BLaER1 (cell line): Measurements from ENCODE around the gene TASOR2.
A peak's percentile ranks its signal among the peaks of the same experiment; 100 is the strongest.

ENCODE experiments used
- H3K27ac ChIP-seq: shearing (Covaris generic); formaldehyde crosslinking; 2 replicates; pipeline ENCODE4 v1.8.1; 2022
- H3K27me3 ChIP-seq: shearing (Covaris generic); formaldehyde crosslinking; 2 replicates; pipeline ENCODE4 v1.8.1; 2022
- H3K36me3 ChIP-seq: shearing (Covaris generic); formaldehyde crosslinking; 2 replicates; pipeline ENCODE4 v1.8.1; 2022
- H3K4me1 ChIP-seq: shearing (Covaris generic); formaldehyde crosslinking; 2 replicates; pipeline ENCODE4 v1.8.1; 2022
- H3K4me2 ChIP-seq: shearing (Covaris generic); formaldehyde crosslinking; 2 replicates; pipeline ENCODE4 v1.8.1; 2022
- H3K4me3 ChIP-seq: shearing (Covaris generic); formaldehyde crosslinking; 2 replicates; pipeline ENCODE4 v1.8.1; 2022
- H3K9ac ChIP-seq: shearing (Covaris generic); formaldehyde crosslinking; 2 replicates; pipeline ENCODE4 v1.8.1; 2022
- H3K9me3 ChIP-seq: shearing (Covaris generic); formaldehyde crosslinking; 2 replicates; pipeline ENCODE4 v1.8.1; 2022
- H4K20me1 ChIP-seq: shearing (Covaris generic); formaldehyde crosslinking; 2 replicates; pipeline ENCODE4 v1.8.1; 2022
- Cebpa-rat ChIP-seq: shearing (Covaris generic); IDR thresholded peaks from 2 replicates; pipeline ENCODE4 v1.8.1; 2022

TASOR2 gene

DNA sequence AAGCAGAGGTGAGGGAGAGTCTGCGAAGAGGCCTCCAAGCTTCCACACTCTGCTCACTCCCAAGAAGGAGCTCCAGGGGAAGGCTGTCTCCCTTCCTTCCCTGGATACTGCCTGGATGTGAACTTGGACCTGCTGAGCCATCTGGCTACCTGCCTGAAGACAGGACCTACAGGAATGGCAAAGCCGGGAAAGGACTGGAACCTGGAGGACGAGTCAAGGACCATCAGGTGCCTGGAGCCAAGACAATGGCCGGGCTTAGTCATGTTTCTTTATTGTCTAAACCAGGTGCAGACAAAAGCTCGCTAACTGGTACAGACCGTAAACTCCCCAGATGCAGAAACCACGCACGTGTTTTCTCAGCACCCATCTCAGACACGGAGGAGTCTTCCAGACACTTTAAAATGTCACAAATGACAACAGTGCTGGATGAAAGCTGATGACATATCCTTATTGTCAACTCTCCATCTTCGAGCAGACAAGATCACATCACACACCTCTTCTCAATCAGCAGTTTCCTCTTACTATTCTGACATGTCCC lies 30.4 kb upstream of the TASOR2 start:
- Histone ChIP-seq H4K20me1 (peaks cover 11% of the 10 kb centered on the region; the same call in 1 of the 2 replicates), H3K4me2 (no peak overlapping the region), H3K27ac (no peak overlapping the region), H3K4me3 (no peak overlapping the region), H3K9ac (no peak overlapping the region), H3K27me3 (no peaks in the 10 kb centered on the region), H3K9me3 (no peaks in the 10 kb centered on the region), H3K36me3 (peaks cover 5% of the 10 kb centered on the region; the same call in 1 of the 2 replicates), H3K4me1 (peaks cover 26% of the 10 kb centered on the region)
- no peak for TF ChIP-seq Cebpa-rat

DNA sequence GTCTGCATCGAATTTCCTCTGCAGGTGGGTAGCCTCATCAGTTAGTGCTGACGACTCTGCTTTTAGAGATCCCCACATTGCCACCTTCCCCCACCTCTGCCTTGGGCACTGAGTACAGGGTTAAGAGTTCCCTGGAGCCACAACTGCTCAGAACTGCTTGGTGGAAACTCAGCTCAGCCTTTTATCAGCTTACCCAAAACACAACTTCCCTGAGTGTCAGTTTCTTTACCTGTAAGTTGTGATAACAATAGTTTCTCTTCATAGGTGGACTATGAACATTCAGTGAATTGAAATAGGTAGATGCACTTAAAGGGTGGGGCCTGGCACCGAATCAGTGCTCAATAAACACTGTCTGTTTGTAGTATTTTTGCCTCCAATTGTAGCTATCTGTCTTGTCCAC lies 29.5 kb upstream of the TASOR2 start:
- Histone ChIP-seq H3K4me3 (no peak overlapping the region), H4K20me1 (peaks cover 11% of the 10 kb centered on the region; the same call in 1 of the 2 replicates)

DNA sequence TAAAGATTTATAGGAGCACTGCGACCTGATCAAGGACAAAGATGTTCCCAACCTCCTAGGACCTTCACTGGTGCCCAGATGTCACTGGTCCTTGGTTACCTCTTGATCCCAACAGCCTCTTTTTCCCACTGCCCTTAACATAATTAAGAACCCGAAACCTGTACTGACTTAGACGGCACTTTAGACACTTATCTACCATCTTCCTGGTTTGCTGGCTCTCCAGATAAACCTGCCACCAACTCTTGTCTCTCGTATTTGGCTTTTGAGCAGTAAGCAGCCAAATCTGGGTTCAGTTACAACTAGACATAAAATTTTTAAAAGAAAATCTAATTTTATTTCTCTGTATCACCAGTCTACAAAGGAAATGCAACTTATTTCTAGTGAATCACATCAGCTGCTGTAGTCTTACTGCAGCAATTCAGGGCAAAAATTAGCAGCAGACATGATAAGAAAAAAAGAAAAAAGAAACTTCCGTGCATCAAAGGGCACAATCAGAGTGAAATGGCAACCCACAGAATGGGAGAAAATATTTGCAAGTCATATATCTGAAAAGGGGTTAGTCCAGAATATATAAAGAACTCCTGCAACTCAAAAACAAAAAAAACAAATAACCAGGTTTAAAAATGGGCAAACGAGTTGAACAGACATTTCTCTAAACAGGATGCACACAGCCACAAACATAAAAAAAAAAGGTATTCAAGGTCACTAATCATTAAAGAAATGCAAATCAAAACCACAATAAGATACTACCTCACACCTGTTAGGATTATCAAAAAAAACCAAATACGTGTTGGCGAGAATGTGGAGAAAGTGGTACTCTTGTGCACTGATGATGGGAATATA lies 27.7 kb upstream of the TASOR2 start:
- no peaks in the 10 kb centered on the region for H3K27me3 ChIP-seq
- H3K4me1 ChIP-seq: peaks cover 26% of the 10 kb centered on the region
- H4K20me1 ChIP-seq: peaks cover 11% of the 10 kb centered on the region; the same call in 1 of the 2 replicates
- H3K27ac ChIP-seq: no peak overlapping the region
- no peak overlapping the region for H3K4me2 ChIP-seq
- no peaks in the 10 kb centered on the region for H3K9me3 ChIP-seq
- peaks cover 5% of the 10 kb centered on the region; the same call in 1 of the 2 replicates for H3K36me3 ChIP-seq
- H3K4me3 ChIP-seq: no peak overlapping the region
- no peak for TF ChIP-seq Cebpa-rat
- no peak overlapping the region for H3K9ac ChIP-seq

More for the DNA sequence above, 29.5 kb upstream of the TASOR2 start:
- Histone ChIP-seq H3K36me3 (peaks cover 5% of the 10 kb centered on the region; the same call in 1 of the 2 replicates), H3K4me2 (peak overlapping the region; percentile 32; the same call in 1 of the 2 replicates), H3K27me3 (no peaks in the 10 kb centered on the region), H3K9me3 (no peaks in the 10 kb centered on the region), H3K27ac (no peak overlapping the region), H3K4me1 (peaks cover 26% of the 10 kb centered on the region), H3K9ac (no peak overlapping the region)
- TF ChIP-seq Cebpa-rat: no peak

DNA sequence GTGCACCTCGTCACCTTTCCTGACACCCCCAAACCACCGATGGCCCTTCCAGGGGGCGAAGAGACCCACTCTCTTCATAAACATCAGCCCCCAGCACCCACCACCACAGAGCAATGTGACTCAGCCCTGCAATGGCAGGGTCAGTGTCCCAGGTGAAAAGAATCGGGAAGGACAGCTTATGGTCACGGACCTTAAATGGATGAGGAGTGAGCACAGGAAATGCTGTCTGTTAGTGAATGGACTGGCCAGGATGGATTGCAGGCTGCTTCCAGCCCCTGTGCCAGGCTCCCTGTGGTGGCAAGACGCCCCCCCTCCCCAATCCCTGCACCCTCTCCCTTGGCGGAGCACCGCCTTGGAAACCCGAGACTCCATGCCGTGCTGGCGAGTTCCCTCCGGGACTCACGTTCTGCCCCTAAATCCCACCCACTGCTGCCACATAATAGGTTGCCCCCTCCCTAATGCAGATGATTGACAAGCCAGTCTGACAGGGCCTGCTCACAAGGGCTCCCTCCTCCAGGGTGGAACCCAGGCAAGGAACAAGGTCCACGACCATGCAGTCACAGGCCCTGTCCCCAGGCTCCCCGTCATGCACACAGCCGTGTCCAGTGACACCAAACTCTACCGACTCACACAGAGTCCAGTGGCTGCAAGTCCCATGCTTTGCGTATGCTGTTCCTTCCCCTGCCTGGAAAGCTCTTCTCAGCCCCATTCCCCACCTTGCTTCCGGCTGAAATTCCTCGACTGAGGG lies 25.6 kb upstream of the TASOR2 start:
- no peaks in the 10 kb centered on the region for H3K36me3 ChIP-seq
- no peaks in the 10 kb centered on the region for H3K9me3 ChIP-seq
- no peak overlapping the region for H3K9ac ChIP-seq
- TF ChIP-seq Cebpa-rat: no peak
- peaks cover 39% of the 10 kb centered on the region for H3K4me1 ChIP-seq
- H3K4me2 ChIP-seq: no peak overlapping the region
- peaks cover 9% of the 10 kb centered on the region for H4K20me1 ChIP-seq
- no peak overlapping the region for H3K4me3 ChIP-seq
- no peak overlapping the region for H3K27ac ChIP-seq
- H3K27me3 ChIP-seq: no peaks in the 10 kb centered on the region

DNA sequence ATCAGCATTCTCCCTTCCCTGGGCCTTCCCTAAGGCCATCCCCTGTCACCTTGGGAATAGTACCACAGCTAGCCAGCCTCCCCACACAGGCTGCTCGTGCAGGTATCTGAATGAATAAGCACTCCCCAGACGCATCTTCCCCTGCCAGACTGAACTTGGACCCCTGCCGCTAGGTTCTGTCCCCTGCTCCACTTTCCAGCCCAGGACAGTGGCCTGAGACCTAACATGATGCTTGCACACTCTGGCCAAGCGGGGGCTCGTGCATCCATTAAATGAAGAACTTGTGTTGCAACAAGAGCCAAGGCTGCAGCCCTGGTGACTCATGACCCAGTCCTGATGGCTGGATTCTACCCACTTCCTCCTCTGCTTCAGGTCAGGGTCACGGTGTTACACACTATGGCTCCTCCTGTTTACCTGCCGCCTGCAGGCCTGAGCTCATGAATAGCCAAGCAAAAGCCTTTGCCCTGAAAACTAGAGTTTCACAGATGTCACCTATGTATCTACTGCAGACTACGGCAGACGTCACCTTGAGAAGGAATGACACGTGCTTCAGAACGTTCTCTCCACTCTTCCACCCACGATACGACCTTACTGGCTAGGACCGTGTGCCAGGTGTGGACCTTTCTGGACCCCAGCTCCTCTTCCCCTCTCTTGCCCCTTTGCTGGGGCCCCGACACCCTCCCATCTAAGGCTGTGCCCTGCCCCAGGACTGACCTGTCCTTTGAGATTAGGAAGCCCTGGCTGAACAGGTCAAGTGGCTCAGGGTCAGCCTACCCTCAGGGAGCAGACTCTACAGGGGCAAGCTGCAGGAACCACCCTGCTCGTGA lies 24.7 kb upstream of the TASOR2 start:
- Histone ChIP-seq H3K9me3 (no peaks in the 10 kb centered on the region), H3K36me3 (no peaks in the 10 kb centered on the region), H3K9ac (no peak overlapping the region), H4K20me1 (peaks cover 11% of the 10 kb centered on the region), H3K4me2 (no peak overlapping the region), H3K27me3 (peaks cover under 1% of the 10 kb centered on the region; the same call in 1 of the 2 replicates), H3K4me1 (peaks cover 32% of the 10 kb centered on the region), H3K4me3 (no peak overlapping the region), H3K27ac (no peak overlapping the region)
- TF ChIP-seq Cebpa-rat: no peak

DNA sequence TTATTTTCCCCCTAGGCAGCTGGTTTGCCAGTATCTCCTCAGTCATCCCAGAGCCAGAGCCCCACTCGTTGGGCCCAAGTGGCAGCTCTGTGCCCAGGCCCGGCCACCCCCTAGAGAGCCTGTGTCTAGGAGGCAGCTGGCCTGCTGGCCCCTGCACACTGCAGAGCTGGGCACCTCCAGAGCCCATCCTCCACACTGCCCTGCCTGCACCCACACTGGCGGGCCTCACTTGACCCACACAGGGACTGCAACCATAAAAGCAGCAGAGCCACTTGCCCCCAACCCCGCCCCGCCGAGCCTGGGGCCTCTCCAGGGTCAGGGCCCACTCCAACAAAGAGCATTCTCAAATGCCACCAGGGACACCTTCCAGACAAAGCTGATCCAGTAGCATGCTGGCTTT lies 23.6 kb upstream of the TASOR2 start:
- Histone ChIP-seq H3K27me3 (peaks cover 11% of the 10 kb centered on the region), H3K36me3 (no peaks in the 10 kb centered on the region), H3K9me3 (no peaks in the 10 kb centered on the region), H3K4me2 (no peak overlapping the region), H4K20me1 (peaks cover 11% of the 10 kb centered on the region), H3K9ac (no peak overlapping the region), H3K4me1 (peaks cover 31% of the 10 kb centered on the region), H3K27ac (no peak overlapping the region), H3K4me3 (no peak overlapping the region)
- no peak for TF ChIP-seq Cebpa-rat

DNA sequence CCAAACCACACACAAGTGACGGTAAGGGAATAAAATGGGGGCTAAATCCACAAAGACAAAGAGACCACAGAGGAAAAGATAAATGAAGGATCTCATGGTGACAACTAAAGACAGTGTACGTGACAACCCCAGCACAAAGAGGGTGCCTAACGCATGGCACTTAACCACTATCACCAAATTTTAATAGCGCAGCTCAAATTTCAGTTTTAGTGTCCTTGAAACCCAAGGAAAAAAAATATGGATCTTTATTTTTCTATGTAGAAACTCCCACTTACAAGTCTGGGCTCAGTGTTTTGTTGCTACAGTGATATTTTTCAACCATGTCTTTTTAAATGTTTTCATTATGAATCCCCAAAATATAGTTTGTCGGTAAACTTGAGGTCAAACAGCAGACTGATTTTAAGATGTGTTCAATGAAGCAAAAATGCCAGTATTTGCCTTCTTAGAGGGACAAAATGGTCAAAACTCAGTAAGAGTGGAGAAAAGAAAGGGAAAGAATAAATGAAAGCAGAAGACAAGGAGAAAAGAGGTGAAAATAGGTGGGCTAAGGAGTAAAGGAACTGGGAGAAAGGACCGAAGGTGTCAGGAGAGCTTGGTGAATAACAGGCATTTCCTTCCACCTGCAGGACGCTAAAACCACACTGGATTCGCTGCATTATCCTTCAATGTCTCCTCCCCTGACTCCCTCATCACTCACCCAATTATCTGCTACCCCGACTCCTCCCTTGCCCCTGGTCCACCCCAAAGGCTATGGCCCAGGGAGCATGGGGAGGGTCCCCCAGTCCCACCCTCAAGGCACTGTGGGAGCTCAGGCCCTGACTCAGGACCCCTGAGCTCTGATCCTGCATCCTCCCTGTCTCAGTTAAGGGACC lies 21.7 kb upstream of the TASOR2 start:
- peaks cover 29% of the 10 kb centered on the region for H3K4me1 ChIP-seq
- H3K27ac ChIP-seq: no peak overlapping the region
- no peak overlapping the region for H3K9ac ChIP-seq
- H3K4me2 ChIP-seq: peak overlapping the region; percentile 44
- peaks cover 29% of the 10 kb centered on the region for H3K27me3 ChIP-seq
- H4K20me1 ChIP-seq: peaks cover 11% of the 10 kb centered on the region
- no peak for TF ChIP-seq Cebpa-rat
- H3K36me3 ChIP-seq: no peaks in the 10 kb centered on the region
- no peak overlapping the region for H3K4me3 ChIP-seq
- H3K9me3 ChIP-seq: no peaks in the 10 kb centered on the region

DNA sequence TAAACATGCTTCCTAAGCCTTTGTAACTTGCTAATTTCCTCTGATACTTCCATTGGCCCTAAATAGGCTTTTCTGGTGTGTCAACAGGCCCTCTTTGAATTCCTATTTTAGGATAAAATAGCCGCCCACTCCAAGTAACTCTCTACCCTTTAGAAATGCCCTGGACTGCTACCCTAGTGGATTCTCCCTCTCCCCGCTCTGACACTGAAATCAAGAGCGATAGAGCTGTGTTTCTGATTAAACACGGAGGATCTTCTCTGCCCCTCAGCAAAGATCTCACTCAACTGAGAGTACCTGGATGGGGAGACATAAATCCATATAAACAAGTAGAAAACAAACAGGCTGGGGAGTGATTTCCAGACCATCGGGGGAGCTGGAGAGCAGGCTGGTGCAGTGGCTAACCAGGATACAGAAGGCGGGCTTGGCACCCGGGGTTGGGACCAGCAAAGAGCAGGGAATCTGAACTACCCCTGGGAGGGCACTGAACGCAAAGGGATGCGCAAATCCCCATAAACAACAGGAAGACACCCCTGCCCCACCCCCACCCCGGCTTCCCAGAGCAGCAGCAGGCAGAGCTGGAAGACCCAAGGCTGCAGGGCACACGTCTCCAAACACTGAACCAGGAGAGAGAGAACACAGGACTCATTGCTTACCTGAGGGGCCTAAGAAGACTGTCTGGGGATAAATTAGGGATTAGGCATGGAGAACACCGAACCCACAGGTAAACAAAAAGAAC lies 20.8 kb upstream of the TASOR2 start:
- Histone ChIP-seq H3K9me3 (no peaks in the 10 kb centered on the region), H3K4me3 (no peak overlapping the region), H3K4me2 (peak overlapping the region; percentile 44; the same call in 1 of the 2 replicates), H3K36me3 (no peaks in the 10 kb centered on the region), H3K9ac (no peak overlapping the region), H4K20me1 (peaks cover 11% of the 10 kb centered on the region), H3K27ac (no peak overlapping the region), H3K27me3 (peaks cover 29% of the 10 kb centered on the region), H3K4me1 (peaks cover 29% of the 10 kb centered on the region)
- TF ChIP-seq Cebpa-rat: no peak
